Measurements from ENCODE around the gene NBPF4. TPM values are rescaled to one million over a fixed set of nuclear protein-coding genes. Genes with fewer than 3 reads are reported as not detected.

NBPF4 gene
- total RNA-seq (2022; extraction: Qiagen RNA extraction; ENCODE audit: low read depth), result 0.14 to 0.25 TPM (median 0.25 TPM) in 5 replicates

GRCh38 chr1:108243976-108244375, at the start of gene NBPF4:
Gene NBPF4, minus strand, starts transcription at chr1:108244076. Its CDS starts 315 bp downstream, at chr1:108243761.

GRCh38 chr1:108199781-108200686, 43.8 kb downstream of the NBPF4 start, which contains the start of gene SLC25A24:
Gene SLC25A24, minus strand, starts transcription at chr1:108200343. Its CDS starts 205 bp downstream, at chr1:108200138.

Other genes with a start within 250 kb of the NBPF4 start
- gene SLC25A24, start 43.7 kb downstream of the NBPF4 start, total RNA-seq (2022; extraction: Qiagen RNA extraction; ENCODE audit: low read depth), result 25.3 to 37.6 TPM (median 32.6 TPM) in 5 replicates
- gene NBPF6, start 206.3 kb upstream of the NBPF4 start, total RNA-seq (2022; extraction: Qiagen RNA extraction; ENCODE audit: low read depth), result not detected in 5 replicates

Data from A549 treated with DMSO at 1 μM for 4 hours (cell line).